Erythroblast (primary cell): ENCODE measurements around the gene MGAT5B.

Experiments used
- GATA1 ChIP-seq: IDR thresholded peaks from 2 replicates; pipeline ENCODE4 v1.6.1; 2011; ENCODE audit warnings: low read depth, mild to moderate bottlenecking, control low read depth, low read length, moderate library complexity
- POLR2A ChIP-seq: IDR thresholded peaks from 2 replicates; pipeline ENCODE4 v1.6.1; 2011; ENCODE audit warnings: mild to moderate bottlenecking, low read length

GRCh38 chr17:76864024-76864423 lies 4.2 kb upstream of the MGAT5B start:
- TF ChIP-seq POLR2A (no peak), GATA1 (no peak)
